Measurements from ENCODE around the gene ZNF343.

ZNF343 gene

DNA sequence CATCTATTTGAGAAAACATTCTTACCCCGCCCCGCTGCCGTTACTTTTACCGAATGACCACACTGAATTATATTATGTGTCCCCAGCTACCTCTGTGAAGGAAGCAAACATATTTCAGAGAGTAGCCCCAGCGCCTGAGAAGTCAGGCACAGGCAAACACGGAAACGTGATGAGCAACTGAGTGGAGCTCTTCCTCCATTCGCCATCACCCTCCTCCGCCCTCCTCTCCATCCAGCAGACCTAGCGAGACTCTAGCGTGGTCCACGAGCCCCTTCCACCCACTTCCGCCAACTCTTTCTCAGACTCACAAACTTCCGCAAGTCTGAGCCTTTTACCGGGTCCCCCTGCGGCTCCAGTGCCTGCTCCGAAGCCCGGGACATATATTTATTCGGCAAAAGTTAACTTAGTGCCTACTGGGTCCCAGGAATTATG is 38.7 kb downstream of the ZNF343 start:
- DNase-seq = peak; percentile 52

- DNase-seq = no peak
Measured at GRCh38 chr20:2468581-2469407, 39.9 kb downstream of the ZNF343 start.

GRCh38 chr20:2467412-2467811 is 41.3 kb downstream of the ZNF343 start:
- no peak for DNase-seq

DNA sequence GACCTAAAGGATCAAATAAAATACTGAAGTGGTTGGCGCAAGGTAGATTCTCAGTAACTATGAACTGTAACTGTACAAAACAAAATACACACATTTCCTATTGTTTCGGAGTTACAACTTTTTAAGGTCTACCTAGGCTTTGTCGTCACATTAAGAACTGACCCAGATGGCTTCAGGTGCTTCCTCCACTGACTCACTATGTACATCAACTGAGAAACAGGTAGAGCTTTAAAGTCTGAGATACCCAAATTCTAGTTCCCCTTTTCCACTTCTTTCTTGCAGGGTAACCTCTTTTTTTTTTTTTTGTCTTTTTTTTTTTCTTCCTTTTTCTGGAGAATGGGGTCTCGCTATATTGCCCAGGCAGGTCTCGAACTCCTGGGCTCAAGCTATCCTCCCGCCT is 43.6 kb downstream of the ZNF343 start:
- DNase-seq = no peak

GRCh38 chr20:2463616-2464365 is 44.9 kb downstream of the ZNF343 start:
- DNase-seq = no peak

DNA sequence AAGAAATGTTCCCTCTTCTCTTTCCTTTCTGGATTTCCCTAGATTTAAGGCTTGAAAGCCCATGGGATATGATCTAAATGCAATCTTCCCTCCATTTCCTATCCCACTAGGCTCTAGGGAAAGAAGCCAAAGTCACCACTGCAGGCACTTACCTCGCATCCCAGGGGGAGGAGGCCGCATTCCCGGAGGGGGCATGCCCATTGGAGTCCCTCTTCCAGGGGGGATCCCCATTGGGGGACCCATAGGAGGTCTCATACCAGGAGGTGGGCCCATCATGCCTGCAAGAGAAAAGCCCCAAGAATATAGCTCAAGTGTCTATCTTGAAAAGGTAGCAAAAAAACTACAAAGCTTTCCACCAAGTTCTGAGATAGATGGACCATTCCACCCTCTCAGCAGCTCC is 46.2 kb downstream of the ZNF343 start:
- no peak for DNase-seq

GRCh38 chr20:2460752-2461424 is 47.8 kb downstream of the ZNF343 start:
- DNase-seq = no peak

GRCh38 chr20:2459981-2460751 is 48.5 kb downstream of the ZNF343 start:
- DNase-seq = no peak

DNA sequence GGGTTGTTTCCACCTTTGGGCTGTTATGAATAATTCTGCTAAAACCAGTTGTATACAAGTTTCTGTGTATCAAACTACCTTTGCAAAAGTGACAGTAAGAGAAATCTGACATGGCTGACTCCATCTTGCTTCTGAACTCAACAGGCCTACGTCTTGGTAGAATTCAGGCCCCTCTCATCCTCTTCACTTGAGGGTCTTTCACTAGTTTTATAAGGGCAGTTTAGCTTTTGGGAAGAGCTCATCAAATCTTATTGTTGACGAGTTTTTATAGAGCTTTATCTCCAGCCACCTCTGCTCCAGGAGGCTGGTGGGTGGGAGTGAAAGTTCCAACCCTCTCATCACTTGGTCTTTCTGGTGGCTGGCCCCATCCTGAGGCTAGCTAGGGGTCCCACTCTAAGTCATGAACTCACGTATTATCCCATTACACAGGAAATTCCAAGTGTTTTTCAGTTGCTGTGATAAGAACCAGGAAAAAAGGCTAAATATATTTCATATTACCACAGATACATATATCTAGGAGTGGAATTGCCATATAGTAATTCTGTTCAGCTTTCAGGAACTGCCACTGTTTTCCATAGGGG is 49.7 kb downstream of the ZNF343 start:
- no peak for DNase-seq

- no peak for DNase-seq
Measured at GRCh38 chr20:2455771-2456497, 52.8 kb downstream of the ZNF343 start.

DNA sequence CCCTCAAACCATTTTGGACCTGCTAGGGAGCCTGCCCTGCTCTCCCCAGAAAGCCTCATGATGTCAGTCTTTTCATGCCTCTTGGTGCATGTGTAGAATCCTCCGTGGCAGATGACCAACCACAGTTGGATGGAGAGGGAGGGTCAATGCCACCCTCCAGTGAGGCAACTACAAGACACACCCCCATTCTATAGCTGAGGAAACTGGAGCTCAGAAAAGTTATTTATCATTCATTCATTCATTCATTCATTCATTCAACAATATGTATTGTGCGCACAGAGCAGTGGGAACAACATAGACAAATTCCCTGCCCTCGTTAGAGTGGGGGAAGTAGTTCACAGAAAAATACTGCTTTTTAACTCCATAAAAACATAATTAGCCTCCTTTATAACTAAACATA is 54.9 kb downstream of the ZNF343 start:
- DNase-seq = no peak

- peak; percentile 48 for DNase-seq
Measured at GRCh38 chr20:2451939-2452732, 56.6 kb downstream of the ZNF343 start.

- DNase-seq = no peak
Measured at GRCh38 chr20:2451422-2451821, 57.3 kb downstream of the ZNF343 start.

DNA sequence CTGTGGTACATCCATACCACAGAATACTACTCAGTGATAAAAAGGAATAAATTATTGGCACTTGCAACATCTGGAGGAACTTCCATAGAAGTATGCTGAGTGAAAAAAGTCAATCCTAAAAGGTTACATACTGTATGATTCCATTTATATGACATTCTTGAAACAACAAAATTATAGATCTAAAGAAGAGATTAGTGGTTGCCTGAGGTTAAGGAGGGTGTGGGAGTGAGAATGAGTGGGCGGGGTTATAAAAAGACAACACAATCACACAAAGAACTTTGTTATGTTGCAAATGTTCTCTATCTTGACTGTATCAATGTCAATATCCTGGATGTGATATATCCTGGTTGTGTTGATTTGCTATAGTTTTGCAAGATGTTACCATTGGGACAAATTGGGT is 59.3 kb downstream of the ZNF343 start:
- DNase-seq = peak; percentile 7

DNA sequence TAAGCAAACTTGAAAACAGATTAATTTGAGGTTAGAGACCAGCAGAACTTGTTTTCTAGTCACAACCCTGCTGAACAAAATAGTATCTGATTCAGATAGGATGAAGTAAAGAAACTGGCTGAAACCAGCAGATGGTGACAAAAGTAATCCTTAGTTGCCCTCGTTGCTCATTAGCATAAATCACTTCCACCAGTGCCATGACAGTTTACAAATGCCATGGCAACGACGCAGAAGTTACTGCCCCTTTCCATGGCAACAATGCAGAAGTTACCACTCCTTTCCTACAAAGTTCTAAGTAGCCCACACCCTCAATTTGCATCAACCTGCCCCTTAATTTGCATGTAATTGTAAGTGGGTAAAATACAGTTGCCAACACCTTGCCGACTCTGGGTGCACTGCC is 61.9 kb downstream of the ZNF343 start:
- no peak for DNase-seq
